ENCODE results near the gene KCNAB1. TPM values are rescaled to one million over a fixed set of nuclear protein-coding genes. Genes with fewer than 3 reads are reported as not detected.

The KCNAB1 gene
- polyA plus RNA-seq, 1 experiment: 0.07 TPM

- no peaks in the 10 kb centered on the region for H3K9me3 ChIP-seq (ENCODE audit: control insufficient read depth, insufficient read depth, low read length)
- H3K27ac ChIP-seq (ENCODE audit: low read depth, low read length): no peak overlapping the region
- ChIA-PET POLR2A (no interaction called here), CTCF (no interaction called here)
- no peak overlapping the region for H3K4me3 ChIP-seq (ENCODE audit: low read depth, low read length)
- no peaks in the 10 kb centered on the region for H3K27me3 ChIP-seq (ENCODE audit: control insufficient read depth, insufficient read depth, low read length)
- TF ChIP-seq CTCF (IDR thresholded peaks at IDR 0.05; ENCODE audit: low read depth, low read length): no peak
- no peak for DNase-seq (ENCODE audit: low read depth, low spot score)
Measured at GRCh38 chr3:156424758-156425157, 304.4 kb downstream of the KCNAB1 start.

- Histone ChIP-seq H3K9me3 (ENCODE audit: control insufficient read depth, insufficient read depth, low read length) (no peaks in the 10 kb centered on the region), H3K27me3 (ENCODE audit: control insufficient read depth, insufficient read depth, low read length) (no peaks in the 10 kb centered on the region), H3K27ac (ENCODE audit: low read depth, low read length) (no peak overlapping the region), H3K4me3 (ENCODE audit: low read depth, low read length) (no peak overlapping the region)
- POLR2A ChIA-PET: no interaction called here
- DNase-seq (ENCODE audit: low read depth, low spot score): no peak
- TF ChIP-seq CTCF (IDR thresholded peaks at IDR 0.05; ENCODE audit: low read depth, low read length): no peak
- CTCF ChIA-PET: no interaction called here
Measured at GRCh38 chr3:156425651-156426050, 305.3 kb downstream of the KCNAB1 start.

- DNase-seq (ENCODE audit: low read depth, low spot score): no peak
- Histone ChIP-seq H3K27me3 (ENCODE audit: control insufficient read depth, insufficient read depth, low read length) (no peaks in the 10 kb centered on the region), H3K4me3 (ENCODE audit: low read depth, low read length) (no peak overlapping the region), H3K27ac (ENCODE audit: low read depth, low read length) (no peak overlapping the region), H3K9me3 (ENCODE audit: control insufficient read depth, insufficient read depth, low read length) (no peaks in the 10 kb centered on the region)
- CTCF ChIA-PET: interaction anchor here (0.8 kb wide), 1 partner anchor 21 kb away, joined by 3 read pairs; no protein-coding TSS in a partner anchor
- TF ChIP-seq CTCF (IDR thresholded peaks at IDR 0.05; ENCODE audit: low read depth, low read length): no peak
- POLR2A ChIA-PET: no interaction called here
Measured at GRCh38 chr3:156429125-156429524, 308.7 kb downstream of the KCNAB1 start.

GRCh38 chr3:156431334-156432124 is 311.2 kb downstream of the KCNAB1 start:
- Histone ChIP-seq H3K9me3 (ENCODE audit: control insufficient read depth, insufficient read depth, low read length) (no peaks in the 10 kb centered on the region), H3K27ac (ENCODE audit: low read depth, low read length) (no peak overlapping the region), H3K27me3 (ENCODE audit: control insufficient read depth, insufficient read depth, low read length) (no peaks in the 10 kb centered on the region), H3K4me3 (ENCODE audit: low read depth, low read length) (no peak overlapping the region)
- ChIA-PET CTCF (interaction anchor here (1.1 to 1.3 kb wide), 2 partner anchors 18 to 78 kb away, joined by 4 to 6 read pairs; no protein-coding TSS in a partner anchor), POLR2A (no interaction called here)
- TF ChIP-seq CTCF (IDR thresholded peaks at IDR 0.05; ENCODE audit: low read depth, low read length): no peak
- no peak for DNase-seq (ENCODE audit: low read depth, low spot score)

- no peak for DNase-seq (ENCODE audit: low read depth, low spot score)
- ChIA-PET POLR2A (no interaction called here), CTCF (interaction anchor here (0.9 to 1.1 kb wide), 2 partner anchors 17 to 282 kb away, joined by 3 to 6 read pairs; no protein-coding TSS in a partner anchor)
- no peak for TF ChIP-seq CTCF (IDR thresholded peaks at IDR 0.05; ENCODE audit: low read depth, low read length)
- H3K27ac ChIP-seq (ENCODE audit: low read depth, low read length): no peak overlapping the region
- no peaks in the 10 kb centered on the region for H3K9me3 ChIP-seq (ENCODE audit: control insufficient read depth, insufficient read depth, low read length)
- no peak overlapping the region for H3K4me3 ChIP-seq (ENCODE audit: low read depth, low read length)
- no peaks in the 10 kb centered on the region for H3K27me3 ChIP-seq (ENCODE audit: control insufficient read depth, insufficient read depth, low read length)
Measured at GRCh38 chr3:156432563-156432962, 312.2 kb downstream of the KCNAB1 start.

Data from AG04450 (cell line).